ENCODE measurements around the gene ANKRD28. TPM values are rescaled to one million over a fixed set of nuclear protein-coding genes. Genes with fewer than 3 reads are reported as not detected.

The ANKRD28 gene
- total RNA-seq, 2 donors from 2014 or later = 33.4 to 37.1 TPM

GRCh38 chr3:15659254-15659975 lies 138.4 kb downstream of the ANKRD28 start:
- no peaks in the 10 kb centered on the region for H3K4me1 Mint-ChIP-seq
- peaks cover 17% of the 10 kb centered on the region for H3K9me3 Mint-ChIP-seq
- 90% methylated on average over 1 to 5 of the region's 5 CpGs for WGBS, 2 experiments (ENCODE audit: insufficient coverage in 1 of 2, insufficient read length in 1 of 2)

GRCh38 chr3:15657016-15657415 lies 140.8 kb downstream of the ANKRD28 start:
- Mint-ChIP-seq H3K27me3 (ENCODE audit: insufficient read depth) (no peaks in the 10 kb centered on the region), H3K9me3 (peaks cover 17% of the 10 kb centered on the region), H3K4me1 (no peaks in the 10 kb centered on the region), H3K36me3 (ENCODE audit: low read depth) (peaks cover 3% of the 10 kb centered on the region), H3K4me3 (no peak overlapping the region), H3K27ac (no peak overlapping the region)
- H3K27ac ChIP-seq (ENCODE audit: low read depth, low read length) = no peak overlapping the region
- H3K4me3 ChIP-seq (ENCODE audit: low read length) = no peak overlapping the region
- DNase-seq = no peak
- no peaks in the 10 kb centered on the region for H3K27me3 ChIP-seq (ENCODE audit: control insufficient read depth, insufficient read depth, low read length, poor library complexity, severe bottlenecking)
- no peak for TF ChIP-seq CTCF (conservative IDR thresholded peaks at IDR 0.05)
- no peak overlapping the region for H3K9ac ChIP-seq (ENCODE audit: extremely low read depth, low read length, poor library complexity, severe bottlenecking)
- no peaks in the 10 kb centered on the region for H3K4me1 ChIP-seq (ENCODE audit: control insufficient read depth, insufficient read depth, low read length)
- H3K36me3 ChIP-seq (ENCODE audit: control insufficient read depth, insufficient read depth, low read length) = no peaks in the 10 kb centered on the region
- peaks cover 18% of the 10 kb centered on the region for H3K9me3 ChIP-seq (ENCODE audit: control insufficient read depth, low read length)

More at GRCh38 chr3:15659254-15659975, 138.4 kb downstream of the ANKRD28 start:
- no peaks in the 10 kb centered on the region for H3K4me1 ChIP-seq (ENCODE audit: control insufficient read depth, insufficient read depth, low read length)
- Mint-ChIP-seq H3K36me3 (ENCODE audit: low read depth) (peaks cover 3% of the 10 kb centered on the region), H3K4me3 (no peak overlapping the region), H3K27me3 (ENCODE audit: insufficient read depth) (no peaks in the 10 kb centered on the region), H3K27ac (no peak overlapping the region)
- no peak for DNase-seq
- no peak overlapping the region for H3K9ac ChIP-seq (ENCODE audit: extremely low read depth, low read length, poor library complexity, severe bottlenecking)
- no peak overlapping the region for H3K4me3 ChIP-seq (ENCODE audit: low read length)
- no peaks in the 10 kb centered on the region for H3K36me3 ChIP-seq (ENCODE audit: control insufficient read depth, insufficient read depth, low read length)
- no peak overlapping the region for H3K27ac ChIP-seq (ENCODE audit: low read depth, low read length)
- H3K27me3 ChIP-seq (ENCODE audit: control insufficient read depth, insufficient read depth, low read length, poor library complexity, severe bottlenecking) = no peaks in the 10 kb centered on the region
- TF ChIP-seq CTCF (conservative IDR thresholded peaks at IDR 0.05) = no peak
- peaks cover 18% of the 10 kb centered on the region for H3K9me3 ChIP-seq (ENCODE audit: control insufficient read depth, low read length)

- Histone ChIP-seq H3K9me3 (ENCODE audit: control insufficient read depth, low read length) (peaks cover 18% of the 10 kb centered on the region), H3K4me1 (ENCODE audit: control insufficient read depth, insufficient read depth, low read length) (no peaks in the 10 kb centered on the region), H3K27me3 (ENCODE audit: control insufficient read depth, insufficient read depth, low read length, poor library complexity, severe bottlenecking) (no peaks in the 10 kb centered on the region), H3K4me3 (ENCODE audit: low read length) (no peak overlapping the region), H3K27ac (ENCODE audit: low read depth, low read length) (no peak overlapping the region), H3K9ac (ENCODE audit: extremely low read depth, low read length, poor library complexity, severe bottlenecking) (no peak overlapping the region), H3K36me3 (ENCODE audit: control insufficient read depth, insufficient read depth, low read length) (no peaks in the 10 kb centered on the region)
- Mint-ChIP-seq H3K27me3 (ENCODE audit: insufficient read depth) (no peaks in the 10 kb centered on the region), H3K4me3 (no peak overlapping the region), H3K27ac (no peak overlapping the region), H3K9me3 (peaks cover 17% of the 10 kb centered on the region), H3K36me3 (ENCODE audit: low read depth) (peaks cover 3% of the 10 kb centered on the region), H3K4me1 (no peaks in the 10 kb centered on the region)
- no peak for DNase-seq
- no peak for TF ChIP-seq CTCF (conservative IDR thresholded peaks at IDR 0.05)
- WGBS, 2 experiments (ENCODE audit: insufficient coverage in 1 of 2, insufficient read length in 1 of 2) = 90% methylated on average over 4 of the region's 5 CpGs; no CpG with 5 or more reads in 1 of the 2 experiments
Measured at GRCh38 chr3:15656342-15656741, 141.4 kb downstream of the ANKRD28 start.
